ENCODE data around the gene AP1S3.
"Not testable (repeated sequence)": the region's sequence is repeated elsewhere in the genome, so short reads cannot be mapped to it uniquely, and the experiment has no call there.

AP1S3 gene

DNA sequence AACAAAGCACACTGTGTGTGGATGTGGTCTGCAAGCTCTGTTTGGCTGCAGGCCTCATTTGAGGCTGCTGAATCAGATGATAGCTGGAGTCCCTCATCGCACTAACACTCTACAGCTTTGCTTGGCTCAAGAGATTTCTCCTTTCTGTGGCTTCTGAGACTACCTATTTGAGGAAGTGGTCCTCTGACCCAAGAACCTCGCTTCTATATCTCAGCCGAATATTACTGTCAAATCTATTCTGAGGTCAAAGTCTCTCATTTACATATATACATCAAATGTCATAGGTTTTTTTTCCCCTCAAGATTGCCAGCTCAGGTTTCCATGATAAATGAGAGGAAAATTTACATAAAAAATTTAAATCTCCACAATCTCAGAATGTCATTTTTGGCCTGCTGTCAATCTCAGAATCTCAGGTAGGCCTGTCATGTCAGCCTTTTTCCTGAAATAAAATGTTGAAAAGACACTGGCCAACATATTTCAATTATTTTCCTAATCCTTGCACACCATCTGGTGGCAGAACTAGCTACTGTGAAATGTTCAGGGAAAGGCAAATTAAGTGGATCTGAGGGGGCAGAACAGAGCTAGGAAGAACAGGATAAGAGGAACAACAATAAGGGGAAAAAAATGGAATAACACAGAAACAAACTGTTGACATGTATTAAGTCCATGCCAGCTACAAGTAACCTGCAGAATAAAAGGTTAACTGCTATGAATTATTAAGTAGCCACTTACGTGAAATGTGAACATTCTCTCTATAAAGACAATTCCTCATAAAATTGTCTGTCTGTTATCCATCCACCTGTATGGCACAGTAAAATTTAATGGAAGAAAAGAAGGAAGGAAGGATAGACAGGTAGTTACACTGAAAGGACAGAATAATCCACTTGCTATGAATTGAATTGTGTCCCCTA, 39.3 kb downstream of the AP1S3 start:
- DNase-seq, result no peak

DNA sequence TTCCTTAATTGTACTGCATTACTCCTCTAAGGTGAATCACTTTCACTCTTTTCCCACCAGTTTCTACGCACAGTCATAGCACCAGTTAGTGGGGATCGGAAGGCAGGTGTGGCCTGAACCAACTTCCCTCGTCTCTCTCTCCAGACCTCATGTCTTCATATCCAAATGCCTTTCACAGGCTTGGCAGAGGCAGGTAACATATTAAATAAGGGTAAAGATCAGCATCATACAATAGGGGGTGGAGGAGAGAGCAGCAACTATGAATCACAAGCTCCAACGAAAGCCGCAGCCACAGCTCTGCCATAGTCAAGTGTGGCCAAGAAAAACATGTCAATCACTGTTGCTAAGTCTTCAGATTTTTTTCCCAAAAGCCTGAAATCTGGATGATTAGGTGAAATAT, 40.3 kb downstream of the AP1S3 start:
- DNase-seq, result no peak

DNA sequence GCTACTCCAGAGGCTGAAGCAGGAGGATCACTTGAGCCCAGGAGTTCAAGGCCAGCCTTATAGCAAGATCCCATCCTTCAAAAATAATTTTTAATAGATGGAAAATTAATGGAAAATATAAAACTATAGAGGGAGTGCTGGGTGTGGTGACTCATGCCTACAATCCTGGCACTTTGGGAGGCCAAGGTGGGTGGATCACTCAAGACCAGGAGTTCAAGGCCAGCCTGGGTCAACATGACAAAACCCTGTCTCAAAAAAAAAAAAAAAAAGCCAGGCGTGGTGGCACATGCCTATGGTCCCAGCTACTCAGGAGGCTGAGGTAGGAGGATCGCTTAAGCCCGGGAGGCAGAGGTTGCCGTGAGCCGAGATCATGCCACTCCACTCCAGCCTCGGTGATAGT, 48.0 kb downstream of the AP1S3 start:
- no peak for DNase-seq

DNA sequence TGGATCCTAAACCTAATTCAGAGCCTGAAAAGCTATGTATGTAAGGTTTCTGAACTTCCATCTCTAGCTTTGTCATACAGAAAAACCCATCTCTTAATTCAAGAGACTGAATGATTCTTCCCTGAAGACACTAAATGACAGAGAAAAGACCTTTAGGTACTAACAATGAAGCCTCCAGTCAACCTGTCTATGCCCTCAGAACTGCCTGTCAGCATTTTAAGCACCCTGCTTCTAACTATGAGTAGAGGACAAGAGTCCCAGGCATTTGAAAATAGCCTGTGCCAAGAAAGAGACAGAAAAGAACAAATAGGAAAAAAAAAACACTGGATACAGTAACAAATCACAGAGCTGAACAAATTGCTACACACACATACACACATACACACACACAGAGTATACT, 48.6 kb downstream of the AP1S3 start:
- no peak for DNase-seq

DNA sequence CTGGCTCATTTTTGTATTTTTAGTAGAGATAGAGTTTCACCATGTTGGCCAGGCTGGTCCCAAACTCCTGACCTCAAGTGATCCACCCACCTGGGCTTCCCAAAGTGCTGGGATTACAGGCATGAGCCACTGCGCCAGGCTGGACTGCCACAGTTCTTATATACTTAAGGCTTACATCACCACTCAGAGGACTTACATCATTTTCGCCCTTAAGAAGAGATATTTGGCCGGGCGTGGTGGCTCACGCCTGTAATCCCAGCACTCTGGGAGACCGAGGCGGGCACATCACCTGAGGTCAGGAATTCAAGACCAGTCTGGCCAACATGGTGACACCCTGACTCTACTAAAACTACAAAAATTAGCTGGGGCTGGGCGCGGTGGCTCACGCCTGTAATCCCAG, 49.3 kb downstream of the AP1S3 start:
- not testable (repeated sequence) for DNase-seq

DNA sequence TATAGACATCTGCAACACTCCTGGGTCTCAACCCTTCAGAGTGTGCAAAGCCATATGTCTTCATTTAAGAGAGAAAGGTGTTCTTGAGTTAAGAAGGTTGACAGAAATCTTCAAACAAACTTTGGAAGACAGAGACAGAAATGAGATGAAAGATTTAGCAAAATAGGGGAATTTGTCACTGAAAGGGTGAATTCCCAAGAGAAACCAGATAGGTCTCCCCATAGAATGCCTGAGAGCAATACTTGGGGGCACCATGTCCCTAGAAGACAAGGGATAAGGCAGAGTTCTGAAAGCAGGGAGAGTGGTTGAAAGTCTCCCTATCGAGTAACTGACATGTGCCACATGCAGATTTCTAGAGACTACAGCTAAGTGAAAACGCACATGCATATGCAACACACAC, 50.0 kb downstream of the AP1S3 start:
- DNase-seq, result no peak

DNA sequence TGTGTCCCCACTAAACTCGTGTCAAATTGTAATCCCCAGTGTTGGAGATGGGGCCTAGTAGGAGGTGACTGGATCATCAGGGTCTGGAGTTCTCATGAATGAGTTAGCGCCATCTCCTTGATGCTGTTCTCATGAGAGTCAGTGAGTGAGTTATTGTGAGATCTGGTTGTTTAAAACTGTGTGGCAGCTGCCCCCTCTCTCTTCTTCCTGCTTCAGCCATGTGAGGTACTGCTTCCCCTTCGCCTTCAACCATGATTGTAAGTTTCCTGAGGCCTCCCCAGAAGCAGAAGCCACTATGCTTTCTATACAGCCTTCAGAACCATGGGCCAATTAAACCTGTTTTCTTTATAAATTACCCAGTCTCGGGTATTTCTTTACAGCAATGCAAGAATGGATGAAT, 50.4 kb downstream of the AP1S3 start:
- no peak for DNase-seq

DNA sequence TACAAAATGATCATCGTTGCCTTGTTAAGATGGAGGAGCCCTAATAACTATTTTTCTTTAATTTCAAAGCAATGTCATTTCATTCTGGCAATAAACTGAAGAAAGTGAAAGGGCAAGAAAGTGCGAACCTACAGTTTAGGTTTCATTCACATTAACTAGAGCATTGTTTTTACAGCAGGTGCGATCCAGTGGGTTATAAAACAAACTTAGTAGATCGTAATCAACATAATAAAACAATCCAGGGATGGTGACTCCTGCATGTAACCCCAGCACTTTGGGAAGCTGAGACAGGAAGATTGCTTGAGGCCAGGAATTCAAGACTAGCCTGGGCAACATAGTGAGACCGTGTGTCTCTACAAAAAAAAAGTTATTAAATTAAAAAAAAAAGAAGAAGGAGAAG, 51.1 kb downstream of the AP1S3 start:
- no peak for DNase-seq

DNA sequence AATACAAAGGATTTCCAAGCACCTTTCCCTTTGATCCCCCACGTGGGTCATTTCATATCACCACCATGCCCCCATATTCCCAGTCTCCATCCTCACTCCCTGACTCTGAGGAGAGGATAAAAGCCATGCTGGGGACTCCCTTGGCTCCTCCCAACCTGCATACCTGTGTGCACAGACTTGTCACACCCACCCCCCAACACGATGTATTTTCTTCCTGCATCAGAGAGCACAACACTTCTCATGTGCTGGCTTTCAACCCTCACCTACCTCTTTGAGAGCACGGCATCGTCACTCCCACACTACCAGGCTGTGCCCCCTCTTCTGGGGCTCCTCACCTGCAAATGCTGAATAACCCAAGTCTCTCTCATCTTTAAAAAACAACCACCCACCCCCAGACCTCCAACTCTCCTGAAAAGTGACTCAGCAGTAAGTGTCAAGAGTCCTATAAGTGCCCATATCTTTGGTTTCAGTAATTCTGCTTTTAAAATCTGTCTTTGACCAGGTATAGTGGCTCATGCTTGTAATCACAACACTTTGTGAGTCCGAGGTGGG, 53.1 kb downstream of the AP1S3 start:
- DNase-seq, result no peak

DNA sequence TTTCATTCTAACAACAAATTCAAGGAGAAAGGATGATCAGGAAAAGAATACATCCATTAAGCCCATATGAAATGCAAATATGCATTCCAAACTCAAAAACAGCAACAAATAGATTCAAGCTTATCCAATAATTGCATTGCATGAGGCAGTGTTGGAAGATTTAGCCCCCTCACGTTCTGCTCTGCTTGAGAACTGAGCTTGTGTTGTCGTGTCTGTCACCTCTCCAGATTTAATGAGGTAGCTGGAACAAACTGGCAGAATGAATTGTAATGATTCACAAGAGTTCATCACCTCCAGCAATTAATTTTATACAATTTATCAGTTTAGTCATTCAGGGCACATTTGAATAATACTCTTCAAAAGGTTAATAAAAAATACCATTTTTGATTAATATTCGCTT, 54.8 kb downstream of the AP1S3 start:
- no peak for DNase-seq

DNA sequence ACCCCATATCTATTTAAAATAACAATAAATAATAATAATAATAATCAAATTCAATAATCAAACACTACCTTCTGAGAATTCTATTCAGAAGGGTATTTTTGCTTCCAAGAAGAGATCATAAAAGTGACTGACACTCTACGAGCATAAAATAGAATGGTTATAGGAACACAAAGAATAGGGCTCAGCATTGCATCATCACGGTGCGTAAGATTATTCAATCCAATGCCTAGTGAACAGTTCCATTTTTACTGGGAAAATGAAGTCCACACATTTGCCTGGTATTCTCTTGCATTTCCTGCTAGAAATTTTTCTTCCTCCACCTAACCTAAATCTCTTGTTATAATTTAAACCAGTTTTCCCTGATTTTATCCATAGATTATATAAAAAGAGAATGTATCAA, 55.8 kb downstream of the AP1S3 start:
- DNase-seq, result no peak

DNA sequence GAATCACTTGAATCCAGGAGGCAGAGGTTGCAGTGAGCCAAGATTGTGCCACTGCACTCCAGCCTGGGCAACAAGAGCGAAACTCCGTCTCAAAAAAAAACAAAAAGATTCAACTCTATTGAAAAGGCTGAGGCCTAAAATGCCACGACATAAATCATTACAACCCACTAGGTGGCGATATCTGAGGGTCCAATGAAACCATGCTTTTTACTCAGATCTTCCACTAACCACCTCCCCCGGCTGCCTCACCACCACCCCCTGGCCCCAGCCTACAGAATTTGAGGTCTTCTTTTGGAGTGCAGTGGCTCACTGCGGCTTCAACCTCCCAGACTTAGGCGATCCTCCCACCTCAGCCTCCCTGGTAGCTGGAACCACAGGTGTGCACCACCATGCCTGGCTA, 57.5 kb downstream of the AP1S3 start:
- DNase-seq, result peak; percentile 70

DNA sequence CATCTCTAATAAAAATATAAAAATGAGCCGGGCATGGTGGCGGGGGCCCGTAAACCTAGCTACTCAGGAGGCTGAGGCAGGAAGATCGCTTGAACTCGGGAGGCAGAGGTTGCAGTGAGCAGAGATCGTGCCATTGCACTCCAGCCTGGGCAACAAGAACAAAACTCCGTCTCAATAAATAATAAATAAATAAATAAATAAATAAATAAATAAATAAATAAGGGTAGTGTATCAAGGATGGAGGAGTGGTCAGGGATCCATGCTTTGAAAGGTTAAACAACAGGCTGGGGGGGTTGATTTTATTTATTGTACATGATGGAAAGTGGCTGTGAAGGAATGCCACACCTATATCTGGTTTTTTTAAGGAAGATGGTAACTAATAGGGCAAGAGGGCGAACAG, 63.2 kb downstream of the AP1S3 start:
- DNase-seq, result no peak

DNA sequence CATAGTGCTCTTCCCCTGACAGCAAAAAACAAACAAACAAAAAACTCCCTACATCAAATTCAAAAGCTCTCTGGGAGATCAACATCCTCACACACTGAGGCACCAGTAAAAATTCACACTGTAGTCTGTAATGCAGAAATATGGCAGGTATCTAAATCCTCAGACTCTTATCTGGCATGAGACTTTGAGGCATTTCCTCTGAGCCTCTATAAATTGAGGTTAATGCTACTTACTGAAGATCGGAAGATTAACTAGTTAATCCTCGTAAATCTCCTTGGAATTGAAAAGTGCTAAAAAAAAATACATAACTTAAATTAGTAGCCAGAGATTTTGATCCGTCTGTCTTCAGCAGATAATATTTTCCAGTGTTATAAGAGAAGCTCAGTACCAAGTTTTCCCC, 65.0 kb downstream of the AP1S3 start:
- DNase-seq, result no peak

DNA sequence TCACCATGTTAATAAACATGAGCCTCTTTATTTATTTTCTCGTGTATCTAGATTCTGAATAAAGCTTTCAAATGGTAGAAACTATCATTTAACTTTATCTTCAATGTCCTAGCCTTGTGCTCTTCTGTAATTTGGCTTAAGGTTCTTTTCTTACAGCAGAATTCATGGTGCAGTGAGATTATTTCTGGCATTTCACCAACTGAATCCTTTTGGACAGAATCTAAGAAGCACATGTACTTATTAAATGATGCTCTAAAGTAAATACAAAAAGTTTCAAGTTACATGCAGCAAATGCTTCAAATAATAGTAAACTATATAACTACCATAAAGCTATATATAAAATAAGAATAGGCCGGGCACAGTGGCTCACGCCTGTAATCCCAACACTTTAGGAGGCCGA, 65.9 kb downstream of the AP1S3 start:
- DNase-seq, result no peak

DNA sequence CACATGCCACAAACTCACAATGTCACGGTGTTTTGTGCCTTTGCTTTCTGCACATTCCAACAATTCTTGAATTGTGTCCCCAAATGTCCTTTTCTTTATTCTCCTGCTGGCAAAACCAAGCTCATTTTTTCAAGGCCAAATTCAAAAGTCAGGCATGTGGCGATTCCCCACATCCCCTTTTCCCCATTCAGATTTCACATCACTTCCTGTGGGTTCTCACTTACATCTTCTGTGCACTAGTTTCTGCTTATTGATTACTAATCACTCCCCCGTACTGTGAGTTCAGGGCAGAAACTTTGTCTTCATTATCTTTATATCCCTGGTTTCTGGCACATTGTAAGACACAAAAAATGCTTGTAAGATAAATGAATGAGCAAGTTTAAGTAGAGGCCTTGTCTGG, 69.2 kb downstream of the AP1S3 start:
- DNase-seq, result no peak

DNA sequence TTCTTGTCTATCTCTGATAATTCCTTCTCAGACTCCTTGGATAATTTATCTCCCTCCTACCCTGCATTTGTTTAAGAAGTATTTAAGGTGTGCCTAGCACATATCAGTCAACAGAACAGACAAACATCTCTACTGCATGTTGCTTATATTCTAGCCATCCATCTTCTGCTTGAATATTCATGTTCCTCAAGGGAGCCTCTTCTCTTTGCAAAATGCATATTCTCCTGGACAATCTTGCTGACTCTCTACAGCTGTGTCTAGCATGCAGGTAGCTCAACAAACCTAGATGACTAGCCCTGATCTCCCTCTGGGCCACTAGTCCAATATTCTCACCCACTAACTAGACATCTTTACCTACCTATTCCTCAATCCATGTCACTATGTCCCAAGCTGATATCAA, 70.0 kb downstream of the AP1S3 start:
- DNase-seq, result no peak

DNA sequence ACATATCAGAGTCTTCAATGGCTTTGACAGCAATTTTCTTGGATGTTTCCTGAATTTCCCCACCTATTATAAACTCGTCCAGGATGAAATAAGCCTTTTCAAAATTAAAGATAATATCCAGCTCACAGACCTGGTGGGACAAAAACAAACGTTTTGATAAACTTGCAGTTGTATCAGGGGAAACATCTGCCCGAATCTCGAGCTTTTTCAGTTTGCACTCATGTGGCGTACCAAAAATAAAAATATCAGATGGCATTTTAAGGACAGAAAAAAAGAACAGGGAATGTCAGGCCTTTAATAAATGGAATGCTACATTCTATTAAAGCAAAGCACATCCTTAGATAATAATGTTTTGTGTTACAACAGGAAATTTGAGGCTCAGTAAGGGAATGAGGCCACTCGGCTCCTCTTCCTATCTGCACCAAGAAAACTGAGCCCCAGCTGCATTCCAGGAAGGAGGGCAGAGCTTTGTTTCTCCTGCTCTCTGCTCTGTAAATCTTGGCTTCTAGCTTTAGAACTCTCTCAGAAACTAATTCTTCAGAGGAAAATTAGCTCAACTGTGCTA, 72.1 kb downstream of the AP1S3 start:
- DNase-seq, result no peak

DNA sequence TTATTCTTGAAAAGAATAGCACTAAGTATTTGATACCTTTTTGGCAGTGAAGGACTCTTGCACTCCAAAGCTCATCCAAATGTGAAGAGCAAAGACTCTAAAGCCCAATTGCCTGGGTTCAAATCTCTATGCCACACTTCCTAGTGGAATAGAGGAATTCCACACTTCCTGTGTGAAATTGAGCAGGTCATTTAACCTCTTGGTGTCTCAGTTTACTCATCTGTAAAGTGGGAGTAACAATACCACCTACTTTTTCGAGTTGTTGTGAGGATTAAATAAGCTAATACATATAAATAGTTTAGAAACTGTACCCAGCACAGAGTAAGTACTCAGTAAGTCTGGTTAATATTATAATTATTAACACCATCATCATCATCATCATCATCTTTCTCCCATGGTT, 72.6 kb downstream of the AP1S3 start:
- no peak for DNase-seq

DNA sequence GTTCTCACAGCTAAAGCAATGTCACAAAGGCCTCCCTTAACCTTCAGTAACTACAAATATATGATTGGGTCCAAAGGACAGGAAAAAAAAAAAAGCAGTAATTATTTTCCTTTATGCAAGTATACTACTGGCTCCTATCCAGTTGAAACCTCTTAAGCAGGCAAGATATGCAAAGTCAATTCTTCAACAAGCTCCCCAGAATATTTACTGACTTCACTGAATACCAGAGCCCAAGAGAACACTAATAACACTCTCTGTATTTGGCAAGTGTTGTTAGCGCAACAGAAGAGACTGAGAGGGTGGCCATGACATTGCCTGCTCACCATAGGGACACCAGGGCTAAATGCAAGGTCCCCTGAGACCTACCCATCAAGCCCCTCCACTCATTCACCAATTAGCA, 74.5 kb downstream of the AP1S3 start:
- no peak for DNase-seq

DNA sequence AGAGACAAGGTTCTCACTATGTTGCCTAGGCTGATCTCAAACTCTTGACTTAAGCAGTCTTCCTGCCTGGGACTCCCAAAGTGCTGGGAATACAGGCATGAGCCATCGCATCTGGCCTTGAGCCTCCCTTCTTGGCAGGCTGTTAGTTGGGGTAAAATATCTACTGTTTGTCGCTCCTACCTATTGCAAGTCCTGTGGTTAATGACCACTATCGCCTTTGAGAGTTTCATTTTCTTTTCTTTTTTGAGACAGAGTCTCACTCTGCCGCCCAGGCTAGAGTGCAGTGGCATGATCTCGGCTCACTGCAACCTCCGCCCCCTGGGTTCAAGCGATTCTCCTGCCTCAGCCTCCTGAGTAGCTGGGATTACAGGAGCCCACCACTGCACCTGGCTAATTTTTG, 75.6 kb downstream of the AP1S3 start:
- DNase-seq, result not testable (repeated sequence)

DNA sequence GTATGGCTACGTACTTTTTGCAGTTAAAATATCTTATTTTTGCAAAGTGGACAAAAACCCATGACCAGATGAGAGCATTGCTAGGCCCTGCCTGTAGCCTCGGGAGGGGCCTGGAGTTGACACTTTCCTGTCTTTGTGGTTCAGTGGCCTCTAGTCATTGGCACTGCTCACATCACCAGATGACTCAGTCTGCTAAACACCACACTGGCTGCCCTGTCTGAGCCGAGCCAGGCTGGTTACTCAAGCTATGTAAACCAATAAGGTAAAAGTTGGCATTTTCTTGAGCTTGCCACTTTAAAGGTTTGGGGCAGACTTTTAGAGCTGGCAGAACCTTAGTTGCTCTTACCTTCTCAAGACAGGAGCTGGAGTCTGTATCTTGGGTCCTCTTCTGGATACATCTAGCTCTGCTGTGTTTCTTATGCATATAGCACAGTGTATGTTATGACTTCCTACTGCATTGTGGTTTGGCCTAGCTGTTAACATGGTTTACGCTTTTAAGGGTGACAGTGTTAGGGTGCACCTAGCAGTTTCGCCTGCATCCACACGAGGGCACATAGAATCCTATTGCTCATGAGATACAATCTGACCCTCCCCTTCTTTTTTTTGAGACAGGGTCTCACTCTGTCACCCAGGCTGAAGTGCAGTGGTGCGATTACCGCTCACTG, 76.4 kb downstream of the AP1S3 start:
- DNase-seq, result peak; percentile 90

DNA sequence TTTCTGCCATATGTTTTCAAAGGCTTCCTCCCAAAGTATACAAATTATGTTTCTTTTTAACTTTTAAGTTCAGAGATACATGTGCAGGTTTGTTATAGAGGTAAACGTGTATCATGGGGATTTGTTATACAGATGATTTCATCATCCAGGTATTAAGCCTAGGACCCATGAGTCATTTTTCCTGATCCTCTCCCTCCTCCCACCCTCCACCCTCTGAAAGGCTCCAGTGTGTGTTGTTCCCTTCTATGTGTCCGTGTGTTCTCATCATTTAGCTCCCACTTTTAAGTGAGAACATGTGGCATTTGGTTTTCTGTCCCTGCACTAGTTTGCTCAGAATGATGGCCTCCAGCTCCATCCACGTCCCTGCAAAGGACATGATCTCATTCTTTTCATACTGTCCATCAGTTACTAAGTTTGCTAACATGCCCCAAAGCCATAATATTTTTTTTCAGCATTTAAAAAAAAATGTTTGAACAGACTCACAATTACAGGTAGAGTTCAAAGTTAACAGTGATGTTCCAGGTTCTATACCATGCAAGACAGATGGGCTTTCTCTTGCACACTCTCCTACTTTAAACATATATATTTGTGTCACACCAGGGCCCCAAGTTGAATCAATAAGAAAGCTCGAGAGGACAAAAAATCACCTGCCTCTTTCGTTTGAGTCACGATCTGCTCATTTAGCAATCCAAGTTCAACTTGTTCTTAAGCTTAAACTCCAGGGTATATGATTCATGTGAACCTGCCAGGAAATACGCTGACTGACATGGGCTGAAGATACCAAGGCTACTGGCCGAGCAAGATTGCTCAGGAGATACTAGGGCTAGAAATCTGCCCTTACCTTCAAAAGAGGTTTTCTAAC, 77.6 kb downstream of the AP1S3 start:
- DNase-seq, result peak; percentile 61

All from activated CD4-positive, alpha-beta T cell treated with anti-CD3 and anti-CD28 coated beads, Interleukin-2, Interleukin-6, amounts not matched to agents 100 ng/mL and 50 ng/mL, durations not matched to agents 16 hours and 8 hours (primary cell).